ENCODE results near the gene C3orf20.

GRCh38 chr3:14810070-14810791 is 135.3 kb downstream of the C3orf20 start:
- no peak for TF ChIP-seq CTCF (IDR thresholded peaks at IDR 0.05)
- no peak for TF ChIP-seq POLR2A (IDR thresholded peaks at IDR 0.05)
- no peak for TF ChIP-seq EP300 (IDR thresholded peaks at IDR 0.05)

Data from tibial nerve (tissue), 4 donors.